ENCODE data around the gene SSBP3.

The SSBP3 gene

GRCh38 chr1:54268762-54269297, 137.4 kb downstream of the SSBP3 start:
- Mint-ChIP-seq H3K27ac (no peak overlapping the region), H3K4me3 (no peak overlapping the region), H3K4me1 (ENCODE audit: low read depth) (no peaks in the 10 kb centered on the region), H3K27me3 (no peaks in the 10 kb centered on the region), H3K36me3 (ENCODE audit: low read depth) (peaks cover 28% of the 10 kb centered on the region), H3K9me3 (no peaks in the 10 kb centered on the region)
- intact Hi-C loops (cut with micrococcal nuclease), result no loop called here

GRCh38 chr1:54267815-54268761, 138.1 kb downstream of the SSBP3 start:
- Mint-ChIP-seq H3K36me3 (ENCODE audit: low read depth) (peaks cover 31% of the 10 kb centered on the region), H3K9me3 (no peaks in the 10 kb centered on the region), H3K27ac (no peak overlapping the region), H3K4me3 (no peak overlapping the region), H3K4me1 (ENCODE audit: low read depth) (no peaks in the 10 kb centered on the region), H3K27me3 (no peaks in the 10 kb centered on the region)
- intact Hi-C loops (cut with micrococcal nuclease), result no loop called here

GRCh38 chr1:54266908-54267307, 139.3 kb downstream of the SSBP3 start:
- H3K27ac Mint-ChIP-seq, result no peak overlapping the region

GRCh38 chr1:54266195-54266594, 140.0 kb downstream of the SSBP3 start:
- H3K4me1 Mint-ChIP-seq (ENCODE audit: low read depth), result no peaks in the 10 kb centered on the region
- no peak overlapping the region for H3K4me3 Mint-ChIP-seq
- H3K27me3 Mint-ChIP-seq, result no peaks in the 10 kb centered on the region
- intact Hi-C loops (cut with micrococcal nuclease), result no loop called here
- H3K27ac Mint-ChIP-seq, result no peak overlapping the region
- H3K36me3 Mint-ChIP-seq (ENCODE audit: low read depth), result peaks cover 27% of the 10 kb centered on the region
- no peaks in the 10 kb centered on the region for H3K9me3 Mint-ChIP-seq

More at GRCh38 chr1:54266908-54267307, 139.3 kb downstream of the SSBP3 start:
- no peaks in the 10 kb centered on the region for H3K27me3 Mint-ChIP-seq
- no peaks in the 10 kb centered on the region for H3K9me3 Mint-ChIP-seq
- no peaks in the 10 kb centered on the region for H3K4me1 Mint-ChIP-seq (ENCODE audit: low read depth)
- H3K36me3 Mint-ChIP-seq (ENCODE audit: low read depth), result peaks cover 28% of the 10 kb centered on the region
- intact Hi-C loops (cut with micrococcal nuclease), result no loop called here
- H3K4me3 Mint-ChIP-seq, result no peak overlapping the region

- no peaks in the 10 kb centered on the region for H3K4me1 Mint-ChIP-seq (ENCODE audit: low read depth)
- intact Hi-C loops (cut with micrococcal nuclease), result no loop called here
- peaks cover 27% of the 10 kb centered on the region for H3K36me3 Mint-ChIP-seq (ENCODE audit: low read depth)
- H3K27me3 Mint-ChIP-seq, result no peaks in the 10 kb centered on the region
- H3K9me3 Mint-ChIP-seq, result no peaks in the 10 kb centered on the region
- no peak overlapping the region for H3K27ac Mint-ChIP-seq
- no peak overlapping the region for H3K4me3 Mint-ChIP-seq
Measured at GRCh38 chr1:54265659-54266058, 140.5 kb downstream of the SSBP3 start.

- Mint-ChIP-seq H3K4me3 (no peak overlapping the region), H3K27me3 (no peaks in the 10 kb centered on the region), H3K27ac (no peak overlapping the region), H3K4me1 (ENCODE audit: low read depth) (no peaks in the 10 kb centered on the region), H3K36me3 (ENCODE audit: low read depth) (peaks cover 23% of the 10 kb centered on the region), H3K9me3 (no peaks in the 10 kb centered on the region)
- intact Hi-C loops (cut with micrococcal nuclease), result no loop called here
Measured at GRCh38 chr1:54265126-54265525, 141.1 kb downstream of the SSBP3 start.

GRCh38 chr1:54263601-54264226, 142.5 kb downstream of the SSBP3 start:
- Mint-ChIP-seq H3K27ac (no peak overlapping the region), H3K36me3 (ENCODE audit: low read depth) (peaks cover 28% of the 10 kb centered on the region)
- intact Hi-C loops (cut with micrococcal nuclease), result no loop called here

GRCh38 chr1:54262244-54262643, 143.9 kb downstream of the SSBP3 start:
- H3K27me3 Mint-ChIP-seq, result no peaks in the 10 kb centered on the region
- intact Hi-C loops (cut with micrococcal nuclease), result no loop called here
- H3K36me3 Mint-ChIP-seq (ENCODE audit: low read depth), result peaks cover 42% of the 10 kb centered on the region
- no peak overlapping the region for H3K4me3 Mint-ChIP-seq
- H3K4me1 Mint-ChIP-seq (ENCODE audit: low read depth), result no peaks in the 10 kb centered on the region
- H3K9me3 Mint-ChIP-seq, result no peaks in the 10 kb centered on the region
- no peak overlapping the region for H3K27ac Mint-ChIP-seq

More at GRCh38 chr1:54263601-54264226, 142.5 kb downstream of the SSBP3 start:
- Mint-ChIP-seq H3K4me1 (ENCODE audit: low read depth) (no peaks in the 10 kb centered on the region), H3K9me3 (no peaks in the 10 kb centered on the region), H3K27me3 (no peaks in the 10 kb centered on the region), H3K4me3 (no peak overlapping the region)

GRCh38 chr1:54260810-54261209, 145.4 kb downstream of the SSBP3 start:
- no peaks in the 10 kb centered on the region for H3K9me3 Mint-ChIP-seq
- H3K27me3 Mint-ChIP-seq, result no peaks in the 10 kb centered on the region
- H3K4me1 Mint-ChIP-seq (ENCODE audit: low read depth), result no peaks in the 10 kb centered on the region
- intact Hi-C loops (cut with micrococcal nuclease), result no loop called here
- H3K4me3 Mint-ChIP-seq, result no peak overlapping the region
- no peak overlapping the region for H3K27ac Mint-ChIP-seq
- H3K36me3 Mint-ChIP-seq (ENCODE audit: low read depth), result peaks cover 54% of the 10 kb centered on the region

GRCh38 chr1:54259546-54260140, 146.6 kb downstream of the SSBP3 start:
- Mint-ChIP-seq H3K4me3 (no peak overlapping the region), H3K27ac (no peak overlapping the region)

GRCh38 chr1:54257876-54258275, 148.3 kb downstream of the SSBP3 start:
- no peak overlapping the region for H3K4me3 Mint-ChIP-seq
- H3K9me3 Mint-ChIP-seq, result no peaks in the 10 kb centered on the region
- no peak overlapping the region for H3K27ac Mint-ChIP-seq
- H3K27me3 Mint-ChIP-seq, result no peaks in the 10 kb centered on the region
- peaks cover 69% of the 10 kb centered on the region for H3K36me3 Mint-ChIP-seq (ENCODE audit: low read depth)
- H3K4me1 Mint-ChIP-seq (ENCODE audit: low read depth), result peaks cover 8% of the 10 kb centered on the region
- intact Hi-C loops (cut with micrococcal nuclease), result no loop called here

More at GRCh38 chr1:54259546-54260140, 146.6 kb downstream of the SSBP3 start:
- Mint-ChIP-seq H3K36me3 (ENCODE audit: low read depth) (peaks cover 65% of the 10 kb centered on the region), H3K9me3 (no peaks in the 10 kb centered on the region), H3K4me1 (ENCODE audit: low read depth) (no peaks in the 10 kb centered on the region), H3K27me3 (no peaks in the 10 kb centered on the region)
- intact Hi-C loops (cut with micrococcal nuclease), result no loop called here

- Mint-ChIP-seq H3K4me1 (ENCODE audit: low read depth) (peaks cover 8% of the 10 kb centered on the region), H3K36me3 (ENCODE audit: low read depth) (peaks cover 71% of the 10 kb centered on the region)
- intact Hi-C loops (cut with micrococcal nuclease), result no loop called here
Measured at GRCh38 chr1:54257346-54257620, 148.9 kb downstream of the SSBP3 start.

GRCh38 chr1:54256522-54257345, 149.5 kb downstream of the SSBP3 start:
- no peaks in the 10 kb centered on the region for H3K9me3 Mint-ChIP-seq
- H3K27ac Mint-ChIP-seq, result no peak overlapping the region
- peaks cover 8% of the 10 kb centered on the region for H3K4me1 Mint-ChIP-seq (ENCODE audit: low read depth)
- H3K36me3 Mint-ChIP-seq (ENCODE audit: low read depth), result peaks cover 77% of the 10 kb centered on the region
- H3K4me3 Mint-ChIP-seq, result no peak overlapping the region
- intact Hi-C loops (cut with micrococcal nuclease), result no loop called here
- H3K27me3 Mint-ChIP-seq, result no peaks in the 10 kb centered on the region

More at GRCh38 chr1:54257346-54257620, 148.9 kb downstream of the SSBP3 start:
- no peak overlapping the region for H3K27ac Mint-ChIP-seq
- no peaks in the 10 kb centered on the region for H3K27me3 Mint-ChIP-seq
- H3K9me3 Mint-ChIP-seq, result no peaks in the 10 kb centered on the region
- no peak overlapping the region for H3K4me3 Mint-ChIP-seq

All from dendritic cell treated with granulocyte-macrophage colony-stimulating factor and Interleukin-4, amounts not matched to agents 40 ng/mL and 50 ng/mL, for 4 days (primary cell).